NCI-H345 treated with DMSO at 0.1 percent for 48 hours (cell line): ENCODE data around the gene SAP30L.

Experiments used
- DNase-seq: peaks from one replicate; lab custom pipeline; 2025; ENCODE audit not compliant: unreplicated experiment; lab: John Stamatoyannopoulos, UW

Gene SAP30L

DNA sequence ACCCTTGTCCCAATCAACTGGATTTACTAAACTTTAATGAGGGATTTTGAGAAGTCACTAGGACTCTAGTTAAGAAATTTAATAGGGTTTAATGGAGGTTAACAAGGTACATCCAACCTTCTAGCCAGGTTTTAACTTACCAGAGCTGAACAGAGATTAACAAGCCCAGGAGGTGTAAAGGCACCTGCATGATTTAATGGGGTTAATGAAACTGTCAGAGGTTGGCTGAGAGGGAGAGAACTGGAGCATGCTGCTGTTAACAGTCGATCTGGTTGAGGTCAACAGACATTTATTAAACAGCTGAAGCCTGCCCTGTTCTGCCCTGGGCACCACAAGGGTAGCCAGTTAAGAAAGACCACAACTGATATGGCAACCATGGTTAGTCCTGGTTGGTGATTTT is 18.6 kb downstream of the SAP30L start:
- no peak for DNase-seq

DNA sequence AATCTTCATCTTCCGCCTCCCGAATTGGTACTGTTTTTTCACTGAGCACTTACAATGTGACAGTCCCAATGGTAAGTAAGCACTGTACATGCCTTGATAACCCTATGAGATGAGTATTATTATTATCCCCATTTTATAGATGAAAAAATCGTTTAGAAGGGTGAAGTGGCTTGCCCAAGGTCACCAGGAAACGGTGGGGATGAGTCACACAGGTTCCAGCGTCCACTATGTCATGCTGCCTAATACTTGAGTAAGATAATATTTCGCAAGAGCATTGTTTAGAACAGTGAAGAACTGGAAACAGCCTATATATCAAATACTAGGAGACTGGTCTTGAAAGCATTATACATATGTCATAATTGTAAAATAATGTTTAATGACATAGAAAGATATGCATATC is 19.4 kb downstream of the SAP30L start:
- DNase-seq: no peak

GRCh38 chr5:154466147-154466546 is 20.4 kb downstream of the SAP30L start:
- DNase-seq: no peak

DNA sequence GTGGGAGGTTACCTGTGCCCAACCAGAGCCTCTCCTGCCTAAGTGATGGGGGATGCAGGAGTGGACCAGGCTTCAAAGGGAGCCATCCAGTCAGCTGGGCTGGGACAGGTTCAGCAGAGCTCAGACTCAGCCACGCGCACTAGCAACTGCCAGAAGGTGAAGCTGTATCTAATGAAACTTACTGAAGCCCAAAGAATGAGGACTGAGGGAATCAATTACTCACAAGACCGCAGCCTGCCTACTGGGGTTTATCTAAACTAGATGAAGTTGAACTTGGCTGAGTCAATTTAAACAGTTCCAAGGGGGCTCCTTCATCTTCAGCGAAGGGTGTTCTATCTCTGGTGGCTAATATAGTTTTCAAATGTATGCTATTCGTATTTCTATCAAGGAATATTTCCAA is 20.9 kb downstream of the SAP30L start:
- no peak for DNase-seq

DNA sequence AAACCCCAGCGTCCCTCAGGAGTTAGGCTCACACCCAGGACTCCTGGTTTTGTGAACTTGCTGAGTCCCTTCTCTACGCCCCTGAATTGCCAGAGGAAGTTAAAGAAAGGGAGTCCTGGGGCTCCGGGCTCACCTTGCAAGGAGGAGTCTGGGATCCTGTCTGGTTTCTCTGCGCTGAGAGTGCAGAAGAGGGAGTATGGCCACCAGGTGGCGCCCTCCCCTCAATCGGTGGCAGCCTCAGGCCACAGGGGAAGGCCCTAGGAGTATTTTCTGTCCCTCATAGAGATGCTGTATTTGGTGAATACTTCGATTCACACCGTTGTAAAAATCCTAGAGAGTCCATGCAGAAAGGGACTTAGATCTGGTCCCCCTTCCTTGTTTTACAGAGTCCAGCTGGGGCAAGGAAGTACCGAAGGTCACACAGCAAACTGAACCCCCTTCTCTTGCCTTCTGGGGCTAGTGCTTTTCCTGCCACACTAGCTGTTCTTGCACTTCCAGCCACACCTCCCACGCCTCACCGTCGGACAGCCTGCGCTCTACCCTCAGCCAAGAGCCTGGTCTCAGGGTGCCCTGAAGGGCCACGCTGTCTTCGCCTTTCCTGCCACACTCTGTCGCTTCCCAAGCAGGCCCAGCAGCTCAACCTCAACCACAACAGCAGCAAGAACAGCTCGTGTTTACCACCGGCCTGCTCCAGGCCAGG is 22.0 kb downstream of the SAP30L start:
- DNase-seq: no peak

DNA sequence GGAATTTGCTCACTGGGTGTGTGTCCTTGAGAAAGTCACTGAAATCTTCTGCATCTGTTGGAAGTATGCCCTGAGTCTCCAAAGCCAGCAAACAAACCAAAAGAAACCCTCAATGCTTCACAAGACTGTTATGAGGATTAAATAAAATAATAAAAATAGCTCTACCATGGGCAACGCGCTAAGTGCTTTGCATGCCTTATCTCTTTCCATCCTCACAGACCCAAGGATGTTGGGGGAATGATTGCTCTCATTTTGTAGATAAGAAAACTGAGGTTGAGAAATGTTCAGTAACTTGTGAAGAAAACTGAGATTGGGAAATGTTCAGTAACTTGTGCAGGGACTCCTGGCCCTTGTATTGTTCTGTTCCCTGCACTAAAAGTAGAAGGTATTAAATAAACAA is 24.3 kb downstream of the SAP30L start:
- DNase-seq: no peak

- DNase-seq: no peak
Measured at GRCh38 chr5:154470947-154471870, 25.4 kb downstream of the SAP30L start.

- no peak for DNase-seq
Measured at GRCh38 chr5:154472871-154473580, 27.2 kb downstream of the SAP30L start.

GRCh38 chr5:154473581-154474283 is 27.9 kb downstream of the SAP30L start:
- no peak for DNase-seq

- DNase-seq: no peak
Measured at GRCh38 chr5:154474396-154475334, 28.9 kb downstream of the SAP30L start.

DNA sequence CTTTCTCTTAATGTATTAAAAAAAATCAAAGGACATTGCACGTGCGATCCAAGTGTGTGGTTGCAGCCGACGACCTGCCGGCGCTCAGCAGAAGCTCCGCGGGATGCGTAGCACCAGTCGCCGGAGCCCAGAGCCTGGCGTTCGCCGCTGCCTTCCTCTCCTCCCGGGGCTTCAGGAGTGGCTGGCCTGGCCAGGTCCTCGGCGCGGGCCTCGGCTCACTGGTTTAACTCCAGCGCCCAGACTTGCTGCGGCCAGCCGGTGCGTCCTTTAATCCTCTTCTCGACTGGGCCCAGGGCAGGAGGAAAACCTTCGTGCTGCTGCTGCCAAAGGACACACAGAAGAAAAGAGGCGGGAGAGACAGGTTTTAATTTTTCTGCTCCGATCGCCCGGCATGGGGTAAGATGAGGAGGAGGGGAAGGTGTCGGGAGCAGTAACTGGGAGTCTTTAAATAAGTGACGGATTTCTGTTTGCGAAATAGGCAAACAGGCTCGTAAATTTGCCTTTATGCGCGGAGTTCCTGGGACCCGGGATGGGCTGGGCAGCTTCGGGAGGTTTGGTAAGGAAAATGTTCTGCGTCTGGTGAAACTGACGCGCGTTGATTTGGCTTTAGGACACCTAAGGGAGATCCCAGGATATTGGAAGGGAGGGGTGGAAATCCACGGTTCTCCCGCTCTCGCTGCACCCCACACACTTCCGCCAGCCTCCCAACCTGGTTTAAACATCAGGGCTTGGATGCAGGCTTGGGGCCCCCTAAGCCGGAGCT is 30.0 kb downstream of the SAP30L start:
- no peak for DNase-seq

DNA sequence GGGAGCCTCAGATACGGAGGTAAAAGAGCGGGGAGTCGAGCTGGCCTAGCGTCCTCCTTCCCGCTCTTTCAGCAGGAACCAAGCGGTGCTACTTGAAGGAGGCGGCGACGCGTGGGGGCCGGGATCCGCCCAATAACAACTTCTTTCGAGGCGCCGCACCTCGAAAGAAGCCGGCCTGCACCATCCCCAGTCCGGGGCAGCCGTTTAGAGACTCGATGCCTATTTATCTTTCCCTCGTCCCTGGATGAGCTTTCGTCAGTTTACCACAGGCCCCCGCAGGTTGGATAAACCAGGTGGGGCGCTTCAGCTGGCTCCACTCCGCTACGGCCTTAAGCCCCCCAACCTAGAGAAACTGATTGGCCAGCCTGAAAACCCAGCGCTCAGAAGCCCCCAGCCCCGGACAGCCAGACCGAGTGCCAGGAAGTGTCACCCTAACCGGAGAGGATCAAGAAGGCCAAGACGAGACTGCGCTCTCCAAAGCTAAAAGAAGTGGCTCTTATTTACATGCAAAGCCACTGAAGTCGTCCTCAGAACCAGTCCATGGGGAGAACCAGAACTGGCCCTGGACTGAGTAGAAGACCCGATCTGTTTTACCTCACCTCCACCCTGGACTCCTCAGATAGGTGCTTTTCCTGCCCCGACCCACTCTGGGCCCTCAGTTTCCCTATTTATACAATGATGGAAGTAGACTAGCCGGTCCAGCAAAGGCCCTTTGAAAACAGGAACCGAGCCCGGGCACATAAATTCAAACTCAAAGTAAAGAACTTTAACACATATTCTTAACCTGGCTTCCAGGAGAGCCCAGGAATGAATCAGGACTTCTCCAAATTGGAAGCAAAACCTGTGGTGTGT is 30.8 kb downstream of the SAP30L start:
- no peak for DNase-seq

- DNase-seq: no peak
Measured at GRCh38 chr5:154477382-154478223, 31.8 kb downstream of the SAP30L start.

GRCh38 chr5:154478224-154478565 is 32.4 kb downstream of the SAP30L start, which contains the start of gene HAND1:
Gene HAND1, minus strand, starts transcription at chr5:154478227. Its CDS starts 219 bp downstream, at chr5:154478008.
- no peak for DNase-seq

DNA sequence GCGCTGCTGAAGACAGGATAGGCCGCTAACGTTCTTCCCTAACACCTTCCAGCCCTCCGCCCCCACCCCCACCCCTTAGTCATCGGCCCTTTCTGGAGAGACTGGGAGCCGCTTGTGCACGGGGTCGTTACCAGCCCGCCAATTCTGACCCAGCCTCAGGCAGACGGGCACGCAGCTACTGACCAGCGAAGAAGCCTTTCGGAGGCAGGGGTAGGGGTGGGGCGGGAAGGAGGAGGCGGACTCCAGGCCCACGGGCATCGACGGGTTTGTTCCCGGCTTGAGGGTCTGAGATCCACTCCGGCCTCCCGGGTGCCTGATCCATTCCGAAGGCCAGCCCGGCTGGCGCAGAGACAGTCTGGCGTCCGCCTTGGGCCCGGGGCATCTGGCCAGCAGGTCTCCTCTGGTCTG is 33.0 kb downstream of the SAP30L start:
- DNase-seq: no peak

GRCh38 chr5:154479160-154479943 is 33.6 kb downstream of the SAP30L start:
- DNase-seq: no peak
